Tibial nerve (tissue), 4 donors: Measurements from ENCODE around the gene ART4.

ENCODE experiments used
- CTCF ChIP-seq, 5 experiments: fragments of 200-600 bp in 3 of 5; fragments of 450-650 bp in 2 of 5; sonication (generic) in 3 of 5; IDR thresholded peaks; one replicate each; pipeline ENCODE4 v1.5.1; 2016 to 2019; ENCODE audit warnings: antibody characterized with exemption in 5 of 5, mild to moderate bottlenecking in 3 of 5, moderate library complexity in 2 of 5
- EP300 ChIP-seq, 2 donors: sonication (generic); formaldehyde crosslinking; IDR thresholded peaks; one replicate each; pipeline ENCODE4 v1.6.1; 2017; ENCODE audit warnings: antibody characterized with exemption in 2 of 2, mild to moderate bottlenecking in 1 of 2
- POLR2A ChIP-seq, 2 donors: fragments of 450-650 bp; IDR thresholded peaks; one replicate each; pipeline ENCODE4 v1.6.1; 2017; ENCODE audit warnings: antibody characterized with exemption in 2 of 2, mild to moderate bottlenecking in 2 of 2, moderate library complexity in 2 of 2

GRCh38 chr12:14839262-14839661 lies 4.1 kb downstream of the ART4 start:
- TF ChIP-seq CTCF (IDR thresholded peaks at IDR 0.05) (no peak), POLR2A (IDR thresholded peaks at IDR 0.05) (no peak), EP300 (IDR thresholded peaks at IDR 0.05) (no peak)
